SIG-M5 (cell line): ENCODE results near the gene ARHGAP42.

Experiments used
- DNase-seq: peaks from one replicate; lab custom pipeline; 2025; lab: John Stamatoyannopoulos, UW

ARHGAP42 gene

GRCh38 chr11:100918551-100919500 is 231.7 kb downstream of the ARHGAP42 start:
- no peak for DNase-seq

- DNase-seq, result no peak
Observed at GRCh38 chr11:100920593-100920992, 233.5 kb downstream of the ARHGAP42 start.

- no peak for DNase-seq
Observed at GRCh38 chr11:100922121-100922520, 235.0 kb downstream of the ARHGAP42 start.

- no peak for DNase-seq
Observed at GRCh38 chr11:100923555-100923954, 236.5 kb downstream of the ARHGAP42 start.

- DNase-seq, result no peak
Observed at GRCh38 chr11:100925935-100926334, 238.8 kb downstream of the ARHGAP42 start.

GRCh38 chr11:100927579-100927978 is 240.5 kb downstream of the ARHGAP42 start:
- DNase-seq, result no peak

GRCh38 chr11:100928426-100928825 is 241.3 kb downstream of the ARHGAP42 start:
- DNase-seq, result no peak

- DNase-seq, result no peak
Observed at GRCh38 chr11:100929377-100929776, 242.3 kb downstream of the ARHGAP42 start.

- no peak for DNase-seq
Observed at GRCh38 chr11:100930185-100930778, 243.2 kb downstream of the ARHGAP42 start.

- no peak for DNase-seq
Observed at GRCh38 chr11:100932474-100933100, 245.5 kb downstream of the ARHGAP42 start.

GRCh38 chr11:100936781-100937180 is 249.7 kb downstream of the ARHGAP42 start:
- DNase-seq, result no peak

GRCh38 chr11:100939571-100939970 is 252.5 kb downstream of the ARHGAP42 start:
- DNase-seq, result no peak

GRCh38 chr11:100940111-100940510 is 253.0 kb downstream of the ARHGAP42 start:
- DNase-seq, result no peak

GRCh38 chr11:100941033-100941432 is 253.9 kb downstream of the ARHGAP42 start:
- DNase-seq, result no peak

- no peak for DNase-seq
Observed at GRCh38 chr11:100942016-100942415, 254.9 kb downstream of the ARHGAP42 start.

GRCh38 chr11:100948936-100949335 is 261.8 kb downstream of the ARHGAP42 start:
- DNase-seq, result no peak

- DNase-seq, result no peak
Observed at GRCh38 chr11:100949443-100949842, 262.4 kb downstream of the ARHGAP42 start.

- DNase-seq, result no peak
Observed at GRCh38 chr11:100955318-100955717, 268.2 kb downstream of the ARHGAP42 start.

GRCh38 chr11:100956351-100956750 is 269.3 kb downstream of the ARHGAP42 start:
- DNase-seq, result no peak

- no peak for DNase-seq
Observed at GRCh38 chr11:100957499-100957898, 270.4 kb downstream of the ARHGAP42 start.

GRCh38 chr11:100961633-100962032 is 274.5 kb downstream of the ARHGAP42 start:
- DNase-seq, result no peak

- DNase-seq, result no peak
Observed at GRCh38 chr11:100963375-100963774, 276.3 kb downstream of the ARHGAP42 start.

- DNase-seq, result no peak
Observed at GRCh38 chr11:100964435-100964834, 277.3 kb downstream of the ARHGAP42 start.
